Colonic mucosa (tissue), 4 donors: Measurements from ENCODE around the gene OR10H1. TPM values are rescaled to one million over a fixed set of nuclear protein-coding genes. Genes with fewer than 3 reads are reported as not detected.

Experiments used
- DNase-seq: peaks from one replicate; pipeline ENCODE4 v3.0.0-alpha.2; 2020
- H3K27ac ChIP-seq: fragments of 200-600 bp; one replicate; pipeline ENCODE4 v1.8.0; 2021
- H3K27me3 ChIP-seq: fragments of 200-600 bp; one replicate; pipeline ENCODE4 v1.8.0; 2021
- H3K36me3 ChIP-seq: fragments of 200-600 bp; one replicate; pipeline ENCODE4 v1.8.0; 2021
- H3K4me1 ChIP-seq: fragments of 200-600 bp; one replicate; pipeline ENCODE4 v1.8.0; 2021; ENCODE audit warnings: mild to moderate bottlenecking
- H3K4me3 ChIP-seq: fragments of 200-600 bp; one replicate; pipeline ENCODE4 v1.8.0; 2021
- H3K9ac ChIP-seq, 2 donors: one replicate each; pipeline ENCODE4 v1.7.0; 2013; ENCODE audit warnings: control low read depth in 2 of 2, low read depth in 2 of 2, low read length in 2 of 2
- H3K9me3 ChIP-seq: fragments of 200-600 bp; one replicate; pipeline ENCODE4 v1.8.0; 2021
- intact Hi-C: fragments of 100-400 bp; cut with DNase I; formaldehyde crosslinking; loops from one replicate; pipeline ENCODE4 v1.14.1; 2022
- total RNA-seq, 2 donors: library from RNA; stranded (reverse); fragmentation: NEBNext Ultra II Directional in 1 of 2; extraction: Animal tissue kit (Norgen Biotek cat#: 25700) in 1 of 2; gene quantifications; one replicate each; pipeline ENCODE4 v1.2.1, GENCODE V29; 2021
- TF ChIP-seq, protein P1 (sequence below): fragments of 200-600 bp; IDR thresholded peaks from one replicate; pipeline ENCODE4 v1.8.0; 2022; ENCODE audit warnings: antibody characterized with exemption, mild to moderate bottlenecking
- donor health status: healthy.
- donor health status: DM: no; HTN: no; CAD: no.
- donor health status: DM: no; HTN: no; CAD: no.

The OR10H1 gene
- not detected for total RNA-seq

DNA sequence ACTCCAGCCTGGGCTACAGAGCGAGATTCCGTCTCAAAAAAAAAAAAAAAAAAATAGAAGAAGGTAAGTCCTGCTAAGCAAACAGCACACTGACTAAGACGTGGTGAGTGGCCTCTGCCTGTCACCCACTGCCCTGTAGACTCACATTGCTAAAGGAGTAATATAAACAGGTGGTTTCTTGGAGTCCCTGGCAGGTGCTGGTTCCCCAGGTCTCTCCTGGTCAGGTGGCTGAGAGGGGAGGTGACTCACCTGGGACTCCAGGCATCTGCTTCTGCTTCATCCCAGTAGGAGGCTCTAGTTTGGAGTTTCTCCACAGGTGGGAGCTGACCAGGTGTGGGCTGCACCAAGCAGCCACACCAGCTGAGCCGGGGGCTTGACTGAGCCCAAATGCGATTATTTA is at the start of gene OR10H1:
TSS of gene OR10H1 (minus strand) at position 359 of the 400 bp plus-strand sequence. CDS start 7,627 bp downstream, outside the sequence.
- intact Hi-C loops = no loop called here
- H3K27me3 ChIP-seq = no peaks in the 10 kb centered on the region
- H3K4me1 ChIP-seq = no peaks in the 10 kb centered on the region
- no peak within 1 kb of the TSS for H3K4me3 ChIP-seq
- TF ChIP-seq, protein P1, sequence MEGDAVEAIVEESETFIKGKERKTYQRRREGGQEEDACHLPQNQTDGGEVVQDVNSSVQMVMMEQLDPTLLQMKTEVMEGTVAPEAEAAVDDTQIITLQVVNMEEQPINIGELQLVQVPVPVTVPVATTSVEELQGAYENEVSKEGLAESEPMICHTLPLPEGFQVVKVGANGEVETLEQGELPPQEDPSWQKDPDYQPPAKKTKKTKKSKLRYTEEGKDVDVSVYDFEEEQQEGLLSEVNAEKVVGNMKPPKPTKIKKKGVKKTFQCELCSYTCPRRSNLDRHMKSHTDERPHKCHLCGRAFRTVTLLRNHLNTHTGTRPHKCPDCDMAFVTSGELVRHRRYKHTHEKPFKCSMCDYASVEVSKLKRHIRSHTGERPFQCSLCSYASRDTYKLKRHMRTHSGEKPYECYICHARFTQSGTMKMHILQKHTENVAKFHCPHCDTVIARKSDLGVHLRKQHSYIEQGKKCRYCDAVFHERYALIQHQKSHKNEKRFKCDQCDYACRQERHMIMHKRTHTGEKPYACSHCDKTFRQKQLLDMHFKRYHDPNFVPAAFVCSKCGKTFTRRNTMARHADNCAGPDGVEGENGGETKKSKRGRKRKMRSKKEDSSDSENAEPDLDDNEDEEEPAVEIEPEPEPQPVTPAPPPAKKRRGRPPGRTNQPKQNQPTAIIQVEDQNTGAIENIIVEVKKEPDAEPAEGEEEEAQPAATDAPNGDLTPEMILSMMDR = no peak
- no peak for DNase-seq
- H3K36me3 ChIP-seq = no peaks in the 10 kb centered on the region
- no peak within 1 kb of the TSS for H3K27ac ChIP-seq
- H3K9me3 ChIP-seq = no peaks in the 10 kb centered on the region
- no peak within 1 kb of the TSS for H3K9ac ChIP-seq

DNA sequence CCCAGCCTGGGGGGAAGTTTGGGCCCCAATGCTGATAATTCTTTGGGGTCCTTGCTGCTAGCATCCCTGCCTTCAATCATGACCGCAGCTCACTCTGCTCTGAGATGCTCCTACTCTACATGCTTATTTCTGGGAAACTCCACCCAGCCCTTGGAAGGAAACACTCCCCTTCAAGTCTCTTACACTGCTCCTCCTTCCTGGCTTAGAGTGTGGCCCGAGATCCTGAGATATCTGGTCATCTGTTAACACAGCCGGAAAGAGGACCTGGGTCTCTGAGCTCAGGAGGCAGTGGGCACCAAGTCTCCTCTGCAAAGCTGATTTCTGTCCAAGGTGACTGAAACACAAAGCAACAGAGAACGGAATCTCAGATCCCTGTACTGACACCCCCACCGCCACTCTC is 49.4 kb upstream of the OR10H1 start:
- TF ChIP-seq, protein P1 = no peak
- Histone ChIP-seq H3K4me3 (no peak overlapping the region), H3K9ac (no peak overlapping the region), H3K9me3 (no peaks in the 10 kb centered on the region), H3K4me1 (no peaks in the 10 kb centered on the region), H3K27me3 (no peaks in the 10 kb centered on the region), H3K27ac (no peak overlapping the region), H3K36me3 (no peaks in the 10 kb centered on the region)
- intact Hi-C loops = loop anchor here (5.0 kb wide), 1 partner anchor 238 kb away; no protein-coding TSS in a partner anchor
- no peak for DNase-seq

- TF ChIP-seq, protein P1 = no peak
- Histone ChIP-seq H3K9ac (no peak overlapping the region), H3K36me3 (no peaks in the 10 kb centered on the region), H3K4me1 (no peaks in the 10 kb centered on the region), H3K27me3 (no peaks in the 10 kb centered on the region), H3K9me3 (no peaks in the 10 kb centered on the region), H3K4me3 (no peak overlapping the region), H3K27ac (no peak overlapping the region)
- intact Hi-C loops = no loop called here
- no peak for DNase-seq
Observed at GRCh38 chr19:15863272-15863671, 47.8 kb upstream of the OR10H1 start.

GRCh38 chr19:15862444-15862843 is 47.0 kb upstream of the OR10H1 start:
- H3K9me3 ChIP-seq = no peaks in the 10 kb centered on the region
- TF ChIP-seq, protein P1 = no peak
- H3K36me3 ChIP-seq = no peaks in the 10 kb centered on the region
- H3K27me3 ChIP-seq = no peaks in the 10 kb centered on the region
- no peak overlapping the region for H3K27ac ChIP-seq
- DNase-seq = no peak
- H3K4me1 ChIP-seq = no peaks in the 10 kb centered on the region
- intact Hi-C loops = no loop called here
- H3K9ac ChIP-seq = no peak overlapping the region
- H3K4me3 ChIP-seq = no peak overlapping the region

GRCh38 chr19:15860522-15860921 is 45.1 kb upstream of the OR10H1 start:
- Histone ChIP-seq H3K27me3 (no peaks in the 10 kb centered on the region), H3K4me1 (no peaks in the 10 kb centered on the region), H3K27ac (no peak overlapping the region), H3K36me3 (no peaks in the 10 kb centered on the region), H3K4me3 (no peak overlapping the region), H3K9me3 (no peaks in the 10 kb centered on the region), H3K9ac (no peak overlapping the region)
- no peak for DNase-seq
- intact Hi-C loops = no loop called here
- TF ChIP-seq, protein P1 = no peak
